Right lobe of liver (tissue), 4 donors: ENCODE measurements around the gene CDKL1.

ENCODE experiments used
- POLR2A ChIP-seq: fragments of 450-650 bp; IDR thresholded peaks from one replicate; pipeline ENCODE4 v1.6.1; 2017; ENCODE audit warnings: antibody characterized with exemption, mild to moderate bottlenecking
- TF ChIP-seq, protein P1 (sequence below), 4 donors: fragments of 200-600 bp in 3 of 4; fragments of 450-650 bp in 1 of 4; IDR thresholded peaks; one replicate each; pipeline versions ENCODE4 v1.5.1 to v1.8.0; 2016 to 2022; ENCODE audit warnings: antibody characterized with exemption in 4 of 4, mild to moderate bottlenecking in 2 of 4
- donor health status: DM: no; HTN: no; CAD: no.
- donor health status: DM: no; HTN: no; CAD: no.
- donor health status: DM: no; HTN: yes; CAD: no.

DNA sequence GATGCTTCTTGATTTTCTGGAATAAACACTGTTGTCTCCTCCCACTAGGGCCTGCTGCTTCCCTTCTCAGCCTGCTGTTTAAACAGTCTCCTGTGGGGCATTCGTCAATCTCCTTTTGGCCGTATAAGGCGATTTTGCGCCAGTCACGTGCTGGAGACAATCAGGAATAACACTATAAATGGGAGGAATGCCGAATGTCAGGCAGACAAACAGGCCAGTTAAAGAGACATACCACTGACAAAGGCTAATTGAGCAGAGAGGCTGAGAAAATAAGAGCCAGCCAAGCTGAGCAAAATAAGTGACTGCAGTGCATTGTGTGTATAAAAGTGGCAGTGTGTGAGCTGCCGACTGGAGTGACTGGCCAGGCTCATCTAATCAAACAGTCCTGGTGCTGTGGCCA lies 61.3 kb downstream of the CDKL1 start:
- TF ChIP-seq POLR2A = no peak
- TF ChIP-seq, protein P1, sequence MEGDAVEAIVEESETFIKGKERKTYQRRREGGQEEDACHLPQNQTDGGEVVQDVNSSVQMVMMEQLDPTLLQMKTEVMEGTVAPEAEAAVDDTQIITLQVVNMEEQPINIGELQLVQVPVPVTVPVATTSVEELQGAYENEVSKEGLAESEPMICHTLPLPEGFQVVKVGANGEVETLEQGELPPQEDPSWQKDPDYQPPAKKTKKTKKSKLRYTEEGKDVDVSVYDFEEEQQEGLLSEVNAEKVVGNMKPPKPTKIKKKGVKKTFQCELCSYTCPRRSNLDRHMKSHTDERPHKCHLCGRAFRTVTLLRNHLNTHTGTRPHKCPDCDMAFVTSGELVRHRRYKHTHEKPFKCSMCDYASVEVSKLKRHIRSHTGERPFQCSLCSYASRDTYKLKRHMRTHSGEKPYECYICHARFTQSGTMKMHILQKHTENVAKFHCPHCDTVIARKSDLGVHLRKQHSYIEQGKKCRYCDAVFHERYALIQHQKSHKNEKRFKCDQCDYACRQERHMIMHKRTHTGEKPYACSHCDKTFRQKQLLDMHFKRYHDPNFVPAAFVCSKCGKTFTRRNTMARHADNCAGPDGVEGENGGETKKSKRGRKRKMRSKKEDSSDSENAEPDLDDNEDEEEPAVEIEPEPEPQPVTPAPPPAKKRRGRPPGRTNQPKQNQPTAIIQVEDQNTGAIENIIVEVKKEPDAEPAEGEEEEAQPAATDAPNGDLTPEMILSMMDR (IDR thresholded peaks at IDR 0.05) = no peak
